Liver (tissue), 2 donors: ENCODE data around the gene GTPBP6.

ENCODE experiments used
- MAX ChIP-seq: IDR thresholded peaks from 2 replicates; pipeline ENCODE4 v1.6.1; 2016; ENCODE audit warnings: antibody characterized with exemption
- TF ChIP-seq, protein P1 (sequence below): fragments of 150-350 bp; IDR thresholded peaks from 2 replicates; pipeline ENCODE4 v1.5.1; 2017; ENCODE audit warnings: improper control_type of control experiment, low read depth, low read length; ENCODE audit not compliant: missing input control
- donor health status: healthy.

GRCh38 chrX:334331-334891 lies 15.8 kb upstream of the GTPBP6 start:
- TF ChIP-seq MAX, result no peak
- TF ChIP-seq, protein P1, sequence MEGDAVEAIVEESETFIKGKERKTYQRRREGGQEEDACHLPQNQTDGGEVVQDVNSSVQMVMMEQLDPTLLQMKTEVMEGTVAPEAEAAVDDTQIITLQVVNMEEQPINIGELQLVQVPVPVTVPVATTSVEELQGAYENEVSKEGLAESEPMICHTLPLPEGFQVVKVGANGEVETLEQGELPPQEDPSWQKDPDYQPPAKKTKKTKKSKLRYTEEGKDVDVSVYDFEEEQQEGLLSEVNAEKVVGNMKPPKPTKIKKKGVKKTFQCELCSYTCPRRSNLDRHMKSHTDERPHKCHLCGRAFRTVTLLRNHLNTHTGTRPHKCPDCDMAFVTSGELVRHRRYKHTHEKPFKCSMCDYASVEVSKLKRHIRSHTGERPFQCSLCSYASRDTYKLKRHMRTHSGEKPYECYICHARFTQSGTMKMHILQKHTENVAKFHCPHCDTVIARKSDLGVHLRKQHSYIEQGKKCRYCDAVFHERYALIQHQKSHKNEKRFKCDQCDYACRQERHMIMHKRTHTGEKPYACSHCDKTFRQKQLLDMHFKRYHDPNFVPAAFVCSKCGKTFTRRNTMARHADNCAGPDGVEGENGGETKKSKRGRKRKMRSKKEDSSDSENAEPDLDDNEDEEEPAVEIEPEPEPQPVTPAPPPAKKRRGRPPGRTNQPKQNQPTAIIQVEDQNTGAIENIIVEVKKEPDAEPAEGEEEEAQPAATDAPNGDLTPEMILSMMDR, result no peak
